ENCODE measurements around the gene RAB14.
A peak's percentile ranks its signal among the peaks of the same experiment; 100 is the strongest.

The RAB14 gene

GRCh38 chr9:121234832-121235161 is 33.1 kb upstream of the RAB14 start:
- peak overlapping the region; percentile 58 for H3K27ac ChIP-seq (replicated peaks)
- no peaks in the 10 kb centered on the region for H3K27me3 ChIP-seq (ENCODE audit: insufficient read depth, poor library complexity, severe bottlenecking)
- H3K4me3 ChIP-seq (replicated peaks; ENCODE audit: insufficient read depth, low read length), result no peak overlapping the region
- no peak for DNase-seq (ENCODE audit: low read depth in 1 of 2, low spot score in 1 of 2)
- TF ChIP-seq REST (IDR thresholded peaks at IDR 0.05; ENCODE audit: insufficient replicate concordance, low read depth) (no peak), GABPA (IDR thresholded peaks at IDR 0.05; ENCODE audit: low read depth) (no peak), CTCF (IDR thresholded peaks at IDR 0.05; ENCODE audit: insufficient read depth, low read length) (no peak), SPI1 (IDR thresholded peaks at IDR 0.05; ENCODE audit: borderline replicate concordance, low read depth) (no peak), POLR2AphosphoS5 (IDR thresholded peaks at IDR 0.05; ENCODE audit: low read depth) (no peak)

GRCh38 chr9:121233906-121234831 is 32.5 kb upstream of the RAB14 start:
- TF ChIP-seq POLR2AphosphoS5 (IDR thresholded peaks at IDR 0.05; ENCODE audit: low read depth), result no peak
- TF ChIP-seq CTCF (IDR thresholded peaks at IDR 0.05; ENCODE audit: insufficient read depth, low read length), result no peak
- TF ChIP-seq GABPA (IDR thresholded peaks at IDR 0.05; ENCODE audit: low read depth), result no peak
- TF ChIP-seq REST (IDR thresholded peaks at IDR 0.05; ENCODE audit: insufficient replicate concordance, low read depth), result no peak
- TF ChIP-seq SPI1 (IDR thresholded peaks at IDR 0.05; ENCODE audit: borderline replicate concordance, low read depth), result no peak
- Histone ChIP-seq H3K27me3 (ENCODE audit: insufficient read depth, poor library complexity, severe bottlenecking) (no peaks in the 10 kb centered on the region), H3K4me3 (replicated peaks; ENCODE audit: insufficient read depth, low read length) (no peak overlapping the region), H3K27ac (replicated peaks) (peak overlapping the region; percentile 58)
- DNase-seq (ENCODE audit: low read depth in 1 of 2, low spot score in 1 of 2), result peak in 1 of 2 experiments; percentile 72

GRCh38 chr9:121232251-121232650 is 30.6 kb upstream of the RAB14 start:
- no peak for TF ChIP-seq SPI1 (IDR thresholded peaks at IDR 0.05; ENCODE audit: borderline replicate concordance, low read depth)
- TF ChIP-seq REST (IDR thresholded peaks at IDR 0.05; ENCODE audit: insufficient replicate concordance, low read depth), result no peak
- TF ChIP-seq POLR2AphosphoS5 (IDR thresholded peaks at IDR 0.05; ENCODE audit: low read depth), result no peak
- H3K27me3 ChIP-seq (ENCODE audit: insufficient read depth, poor library complexity, severe bottlenecking), result no peaks in the 10 kb centered on the region
- no peak overlapping the region for H3K27ac ChIP-seq (replicated peaks)
- no peak overlapping the region for H3K4me3 ChIP-seq (replicated peaks; ENCODE audit: insufficient read depth, low read length)
- DNase-seq (ENCODE audit: low read depth in 1 of 2, low spot score in 1 of 2), result no peak

All from HL-60 (cell line).